Calu3 (cell line): ENCODE measurements around the gene CDKAL1. TPM values are rescaled to one million over a fixed set of nuclear protein-coding genes. Genes with fewer than 3 reads are reported as not detected.

Source experiments
- BruUV-seq: library from RNA; stranded (reverse); fragments of 400-500 nt; replicated peaks from 2 replicates; lab custom pipeline; 2021; lab: Mats Ljungman, UMichigan
- CTCF ChIA-PET: fragments of 300-600 bp; sonication (Branson Sonifier 250); formaldehyde crosslinking; loops from one replicate; lab custom pipeline; 2022; ENCODE audit warnings: antibody characterized with exemption; lab: Charles Lee
- DNase-seq: peaks from one replicate; pipeline ENCODE4 v3.0.0; 2022
- H3K27ac Mint-ChIP-seq: one replicate; pipeline ENCODE4 v1.8.0; 2022; ENCODE audit warnings: mixed read lengths; ENCODE audit not compliant: unreplicated experiment
- H3K27me3 Mint-ChIP-seq: one replicate; pipeline ENCODE4 v1.8.0; 2022; ENCODE audit warnings: mixed read lengths; ENCODE audit not compliant: unreplicated experiment
- H3K36me3 Mint-ChIP-seq: one replicate; pipeline ENCODE4 v1.8.0; 2022; ENCODE audit warnings: mild to moderate bottlenecking, moderate library complexity, mixed read lengths; ENCODE audit not compliant: insufficient read depth, unreplicated experiment
- H3K4me1 Mint-ChIP-seq: one replicate; pipeline ENCODE4 v1.8.0; 2022; ENCODE audit warnings: mild to moderate bottlenecking, low read depth, mixed read lengths; ENCODE audit not compliant: unreplicated experiment
- H3K4me3 Mint-ChIP-seq: one replicate; pipeline ENCODE4 v1.8.0; 2022; ENCODE audit warnings: mild to moderate bottlenecking, low read depth, moderate library complexity, mixed read lengths; ENCODE audit not compliant: unreplicated experiment
- H3K9me3 Mint-ChIP-seq: one replicate; pipeline ENCODE4 v1.8.0; 2022; ENCODE audit warnings: low read depth, mixed read lengths; ENCODE audit not compliant: unreplicated experiment
- intact Hi-C: fragments of 100-400 bp; cut with micrococcal nuclease; formaldehyde crosslinking; loops from one replicate; pipeline ENCODE4 v1.10.0; 2022; ENCODE audit not compliant: unreplicated experiment
- total RNA-seq: library from RNA; stranded (reverse); gene quantifications from 2 replicates; pipeline ENCODE4 v1.2.3, GENCODE V29; 2022
- TF ChIP-seq, protein P1 (sequence below): fragments of 200-600 bp; IDR thresholded peaks from one replicate; pipeline ENCODE4 v1.8.0; 2022; ENCODE audit warnings: antibody characterized with exemption; ENCODE audit not compliant: unreplicated experiment

The CDKAL1 gene
- total RNA-seq, 1 experiment from 2014 or later, result 39.6 TPM

DNA sequence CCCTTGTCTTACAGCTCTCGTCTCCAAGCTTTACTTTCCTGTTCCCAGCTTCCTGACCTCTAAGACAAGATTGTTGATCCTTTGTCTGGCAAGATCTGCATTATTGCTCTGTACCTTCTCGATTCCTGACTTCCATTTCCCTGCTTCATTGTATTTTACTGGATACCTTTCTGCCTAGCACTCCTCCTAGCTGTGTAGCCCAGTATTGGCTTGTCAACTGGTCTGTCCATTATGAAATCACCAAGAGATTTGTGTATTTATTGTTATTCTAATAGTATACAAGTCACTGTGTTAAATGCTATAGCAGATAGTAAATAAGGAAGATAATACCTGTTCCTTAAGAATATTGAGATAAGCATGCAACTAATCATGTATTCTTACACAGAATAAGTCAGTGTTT is 305.4 kb downstream of the CDKAL1 start:
- DNase-seq, result no peak
- no peak overlapping the region for H3K27ac Mint-ChIP-seq
- no TSS peak for BruUV-seq
- TF ChIP-seq, protein P1, sequence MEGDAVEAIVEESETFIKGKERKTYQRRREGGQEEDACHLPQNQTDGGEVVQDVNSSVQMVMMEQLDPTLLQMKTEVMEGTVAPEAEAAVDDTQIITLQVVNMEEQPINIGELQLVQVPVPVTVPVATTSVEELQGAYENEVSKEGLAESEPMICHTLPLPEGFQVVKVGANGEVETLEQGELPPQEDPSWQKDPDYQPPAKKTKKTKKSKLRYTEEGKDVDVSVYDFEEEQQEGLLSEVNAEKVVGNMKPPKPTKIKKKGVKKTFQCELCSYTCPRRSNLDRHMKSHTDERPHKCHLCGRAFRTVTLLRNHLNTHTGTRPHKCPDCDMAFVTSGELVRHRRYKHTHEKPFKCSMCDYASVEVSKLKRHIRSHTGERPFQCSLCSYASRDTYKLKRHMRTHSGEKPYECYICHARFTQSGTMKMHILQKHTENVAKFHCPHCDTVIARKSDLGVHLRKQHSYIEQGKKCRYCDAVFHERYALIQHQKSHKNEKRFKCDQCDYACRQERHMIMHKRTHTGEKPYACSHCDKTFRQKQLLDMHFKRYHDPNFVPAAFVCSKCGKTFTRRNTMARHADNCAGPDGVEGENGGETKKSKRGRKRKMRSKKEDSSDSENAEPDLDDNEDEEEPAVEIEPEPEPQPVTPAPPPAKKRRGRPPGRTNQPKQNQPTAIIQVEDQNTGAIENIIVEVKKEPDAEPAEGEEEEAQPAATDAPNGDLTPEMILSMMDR, result no peak
- intact Hi-C loops, result no loop called here
- H3K36me3 Mint-ChIP-seq, result no peaks in the 10 kb centered on the region
- no peaks in the 10 kb centered on the region for H3K9me3 Mint-ChIP-seq
- H3K4me1 Mint-ChIP-seq, result peaks cover 10% of the 10 kb centered on the region
- H3K27me3 Mint-ChIP-seq, result no peaks in the 10 kb centered on the region
- CTCF ChIA-PET, result no interaction called here
- H3K4me3 Mint-ChIP-seq, result no peak overlapping the region

DNA sequence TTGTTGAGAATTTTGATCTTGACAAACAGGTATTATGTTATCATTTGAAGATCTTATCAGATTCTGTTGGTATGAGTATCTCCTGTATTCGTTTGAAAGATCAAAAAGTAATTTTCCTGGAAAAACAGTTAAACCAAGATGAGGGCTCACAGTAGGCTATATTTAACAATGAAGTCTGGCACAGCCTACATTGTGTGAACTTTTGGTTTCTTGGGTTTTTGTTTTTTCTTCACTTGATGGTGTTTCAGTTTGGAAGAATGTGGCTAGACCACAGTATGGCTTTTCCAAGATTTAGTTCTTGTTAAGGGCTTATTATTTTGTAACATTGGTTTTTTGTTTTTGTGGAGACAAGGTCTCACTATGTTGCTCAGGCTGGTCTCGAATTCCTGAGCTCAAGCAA is 306.4 kb downstream of the CDKAL1 start:
- CTCF ChIA-PET, result no interaction called here

DNA sequence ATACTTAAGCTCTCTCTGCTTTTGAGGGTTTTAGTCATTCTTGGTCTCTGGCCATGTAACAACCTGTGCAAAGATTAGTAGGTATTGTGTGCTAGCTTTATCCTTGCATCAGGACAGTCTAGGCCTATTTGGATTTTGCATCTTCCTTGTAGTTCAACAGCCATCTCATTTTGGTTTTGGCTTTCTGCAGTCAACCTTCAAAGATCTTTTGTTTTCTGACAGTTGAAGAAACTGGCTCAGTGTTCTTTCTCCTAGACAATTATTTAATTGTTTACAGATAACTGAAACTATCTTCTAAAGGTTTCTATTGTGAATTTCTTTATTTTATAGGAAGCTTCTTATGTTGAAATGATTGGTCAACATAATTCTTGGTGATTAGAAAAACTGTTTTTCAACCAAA is 307.5 kb downstream of the CDKAL1 start:
- TF ChIP-seq, protein P1, result no peak
- no peaks in the 10 kb centered on the region for H3K9me3 Mint-ChIP-seq
- H3K4me1 Mint-ChIP-seq, result peaks cover 18% of the 10 kb centered on the region
- no peak overlapping the region for H3K27ac Mint-ChIP-seq
- H3K36me3 Mint-ChIP-seq, result no peaks in the 10 kb centered on the region
- no TSS peak for BruUV-seq
- intact Hi-C loops, result no loop called here
- no peaks in the 10 kb centered on the region for H3K27me3 Mint-ChIP-seq
- CTCF ChIA-PET, result interaction anchor here (0.7 kb wide), 1 partner anchor 8 kb away, joined by 3 read pairs; no protein-coding TSS in a partner anchor
- H3K4me3 Mint-ChIP-seq, result no peak overlapping the region
- DNase-seq, result no peak

More for the DNA sequence above, 306.4 kb downstream of the CDKAL1 start:
- Mint-ChIP-seq H3K9me3 (no peaks in the 10 kb centered on the region), H3K36me3 (no peaks in the 10 kb centered on the region), H3K4me1 (peaks cover 10% of the 10 kb centered on the region), H3K27me3 (no peaks in the 10 kb centered on the region), H3K4me3 (no peak overlapping the region), H3K27ac (no peak overlapping the region)
- intact Hi-C loops, result no loop called here
- no peak for DNase-seq
- no TSS peak for BruUV-seq
- TF ChIP-seq, protein P1, result no peak

DNA sequence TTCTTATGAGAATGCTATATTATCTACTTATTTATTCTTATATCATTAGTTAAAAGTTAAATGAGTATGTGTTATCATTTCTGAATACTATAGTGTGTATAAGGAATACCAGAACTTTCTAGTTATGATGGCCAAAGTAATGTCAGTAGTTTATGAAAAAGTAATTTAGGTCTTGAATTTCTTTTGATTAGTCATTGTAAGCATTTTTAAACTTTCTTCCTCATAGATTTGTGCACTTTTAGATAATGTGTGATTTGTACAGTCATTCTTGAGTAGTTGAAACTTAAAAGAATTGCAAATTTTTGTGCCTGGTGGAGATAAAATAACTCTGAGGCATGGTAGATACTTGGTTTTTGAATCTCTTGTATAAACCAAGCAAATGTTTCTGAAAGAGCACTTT is 311.3 kb downstream of the CDKAL1 start:
- Mint-ChIP-seq H3K36me3 (no peaks in the 10 kb centered on the region), H3K9me3 (no peaks in the 10 kb centered on the region), H3K27me3 (no peaks in the 10 kb centered on the region), H3K27ac (no peak overlapping the region), H3K4me1 (peaks cover 13% of the 10 kb centered on the region), H3K4me3 (no peak overlapping the region)
- no TSS peak for BruUV-seq
- DNase-seq, result no peak
- TF ChIP-seq, protein P1, result no peak
- intact Hi-C loops, result no loop called here
- CTCF ChIA-PET, result no interaction called here
